DND-41 (cell line): Measurements from ENCODE around the gene TMBIM6.

Experiments
- ATAC-seq: fragments of 200-7000 bp; cut with Tn5 transposase; 3 replicates; pipeline ENCODE4 v1.9.1; 2021; ENCODE audit warnings: low read depth; ENCODE audit not compliant: insufficient read depth
- DNase-seq: peaks from one replicate; pipeline ENCODE4 v3.0.0-alpha.2; 2020
- H2AFZ ChIP-seq: 2 replicates; pipeline ENCODE4 v1.6.0; 2012; ENCODE audit warnings: low read depth, low read length
- H3K27ac ChIP-seq: 2 replicates; pipeline ENCODE4 v1.5.1; 2012; ENCODE audit warnings: low read length, inconsistent platforms
- H3K27me3 ChIP-seq: fragments of 200-600 bp; sonication (generic); 2 replicates; pipeline ENCODE4 v1.6.0; 2012; ENCODE audit warnings: low read length, mild to moderate bottlenecking, inconsistent platforms; ENCODE audit not compliant: insufficient read depth, poor library complexity
- H3K36me3 ChIP-seq: 2 replicates; pipeline ENCODE4 v1.5.1; 2012; ENCODE audit warnings: low read length, inconsistent platforms; ENCODE audit not compliant: insufficient read depth
- H3K4me1 ChIP-seq: 2 replicates; pipeline ENCODE4 v1.5.1; 2012; ENCODE audit warnings: mild to moderate bottlenecking, low read length; ENCODE audit not compliant: insufficient read depth
- H3K4me2 ChIP-seq: 2 replicates; pipeline ENCODE4 v1.6.0; 2012; ENCODE audit warnings: mild to moderate bottlenecking, moderate library complexity, low read length, inconsistent platforms; ENCODE audit not compliant: insufficient read depth
- H3K4me3 ChIP-seq, 2 experiments: fragments of 200-600 bp in 1 of 2; shearing (Covaris generic) in 1 of 2; 2 replicates each; pipeline ENCODE4 v1.5.1; 2012 to 2016; ENCODE audit warnings: inconsistent platforms in 2 of 2, low read length in 2 of 2, mild to moderate bottlenecking in 2 of 2, low read depth in 1 of 2, moderate library complexity in 1 of 2
- H3K79me2 ChIP-seq: 2 replicates; pipeline ENCODE4 v1.6.0; 2012; ENCODE audit warnings: low read length, inconsistent platforms; ENCODE audit not compliant: insufficient read depth
- H3K9ac ChIP-seq: 2 replicates; pipeline ENCODE4 v1.6.0; 2012; ENCODE audit warnings: low read depth, mild to moderate bottlenecking, inconsistent platforms, low read length, moderate library complexity
- H3K9me3 ChIP-seq: 2 replicates; pipeline ENCODE4 v1.5.1; 2012; ENCODE audit warnings: low read length, moderate library complexity, mild to moderate bottlenecking, inconsistent platforms; ENCODE audit not compliant: insufficient read depth, severe bottlenecking
- H4K20me1 ChIP-seq: 2 replicates; pipeline ENCODE4 v1.6.0; 2012; ENCODE audit warnings: low read length; ENCODE audit not compliant: insufficient read depth
- CTCF ChIP-seq: IDR thresholded peaks from 2 replicates; pipeline ENCODE4 v1.5.1; 2012; ENCODE audit warnings: borderline replicate concordance, low read length, moderate library complexity, mild to moderate bottlenecking; ENCODE audit not compliant: poor library complexity, severe bottlenecking; ENCODE audit errors: extremely low read depth
- EZH2 ChIP-seq: IDR thresholded peaks from 3 replicates; pipeline ENCODE4 v1.6.1; 2012; ENCODE audit warnings: borderline replicate concordance, low read depth, mild to moderate bottlenecking, moderate library complexity, low read length, inconsistent platforms; ENCODE audit not compliant: severe bottlenecking

TMBIM6 gene

GRCh38 chr12:49784756-49785409, 43.5 kb downstream of the TMBIM6 start:
- H4K20me1 ChIP-seq = no peaks in the 10 kb centered on the region
- no peak for ATAC-seq
- no peak overlapping the region for H2AFZ ChIP-seq
- H3K36me3 ChIP-seq = peaks cover 3% of the 10 kb centered on the region; the same call in 1 of the 2 replicates
- TF ChIP-seq EZH2 = no peak
- no peak for TF ChIP-seq CTCF
- H3K27ac ChIP-seq = no peak overlapping the region
- H3K27me3 ChIP-seq = peaks cover 4% of the 10 kb centered on the region
- no peaks in the 10 kb centered on the region for H3K9me3 ChIP-seq
- H3K9ac ChIP-seq = no peak overlapping the region
- H3K4me3 ChIP-seq = no peak overlapping the region
- no peaks in the 10 kb centered on the region for H3K4me1 ChIP-seq
- no peaks in the 10 kb centered on the region for H3K79me2 ChIP-seq
- H3K4me2 ChIP-seq = no peak overlapping the region
- no peak for DNase-seq

GRCh38 chr12:49787672-49788071, 46.3 kb downstream of the TMBIM6 start:
- H3K4me3 ChIP-seq = no peak overlapping the region
- no peak for DNase-seq
- no peaks in the 10 kb centered on the region for H3K79me2 ChIP-seq
- no peak overlapping the region for H2AFZ ChIP-seq
- ATAC-seq = no peak
- H3K27ac ChIP-seq = no peak overlapping the region
- no peak overlapping the region for H3K4me2 ChIP-seq
- no peaks in the 10 kb centered on the region for H3K27me3 ChIP-seq
- no peaks in the 10 kb centered on the region for H3K9me3 ChIP-seq
- peaks cover 9% of the 10 kb centered on the region for H3K36me3 ChIP-seq
- no peaks in the 10 kb centered on the region for H3K4me1 ChIP-seq
- no peaks in the 10 kb centered on the region for H4K20me1 ChIP-seq
- no peak for TF ChIP-seq EZH2
- TF ChIP-seq CTCF = no peak
- H3K9ac ChIP-seq = no peak overlapping the region

- no peak for ATAC-seq
- H3K27ac ChIP-seq = no peak overlapping the region
These were observed 48.6 kb downstream of the TMBIM6 start for GRCh38 chr12:49789992-49790391.

More at GRCh38 chr12:49789992-49790391, 48.6 kb downstream of the TMBIM6 start:
- Histone ChIP-seq H2AFZ (no peak overlapping the region), H4K20me1 (no peaks in the 10 kb centered on the region), H3K27me3 (no peaks in the 10 kb centered on the region), H3K4me3 (no peak overlapping the region), H3K79me2 (no peaks in the 10 kb centered on the region), H3K9me3 (no peaks in the 10 kb centered on the region), H3K4me1 (no peaks in the 10 kb centered on the region), H3K36me3 (peaks cover 13% of the 10 kb centered on the region), H3K4me2 (no peak overlapping the region), H3K9ac (no peak overlapping the region)
- no peak for DNase-seq
- TF ChIP-seq CTCF (no peak), EZH2 (no peak)
